ENCODE data around the gene RGMB. TPM values are rescaled to one million over a fixed set of nuclear protein-coding genes. Genes with fewer than 3 reads are reported as not detected.

The RGMB gene
- total and polyA plus RNA-seq, 2 donors (not counting 1 experiment from before 2014, with no cell fraction given), result 81.6 to 185 TPM

GRCh38 chr5:98776066-98776705, 2.7 kb downstream of the RGMB start:
- Histone ChIP-seq H3K36me3 (ENCODE audit: control insufficient read depth, insufficient read depth, low read length) (peaks cover 10% of the 10 kb centered on the region), H3K9ac (ENCODE audit: insufficient read depth, low read length) (no peak overlapping the region)

GRCh38 chr5:98777295-98777694, 3.8 kb downstream of the RGMB start:
- no peak overlapping the region for H3K27ac ChIP-seq (ENCODE audit: insufficient read depth, low read length)

More at GRCh38 chr5:98776066-98776705, 2.7 kb downstream of the RGMB start:
- Histone ChIP-seq H3K4me1 (ENCODE audit: control insufficient read depth, extremely low read depth, insufficient read depth, low read length) (peaks cover 3% of the 10 kb centered on the region), H3K79me2 (ENCODE audit: control insufficient read depth, insufficient read depth, low read length) (peaks cover 94% of the 10 kb centered on the region), H3K27me3 (ENCODE audit: control insufficient read depth, insufficient read depth, low read length) (no peaks in the 10 kb centered on the region), H3K4me3 (replicated peaks in 1 of 4; ENCODE audit: control extremely low read depth in 1 of 4, insufficient read depth in 1 of 4, low read depth in 3 of 4, low read length in 4 of 4) (peak overlapping the region; percentile 47 to 78 (median 64)), H3K4me2 (ENCODE audit: extremely low read depth, insufficient read depth, low read length) (peak overlapping the region; percentile 81), H4K20me1 (ENCODE audit: control insufficient read depth, extremely low read depth, insufficient read depth, low read length) (peaks cover 2% of the 10 kb centered on the region), H3K9me3 (ENCODE audit: control insufficient read depth, insufficient read depth, low read depth, low read length) (no peaks in the 10 kb centered on the region), H2AFZ (ENCODE audit: low read length) (no peak overlapping the region), H3K27ac (ENCODE audit: insufficient read depth, low read length) (no peak overlapping the region)
- DNase-seq (ENCODE audit: low read depth in 2 of 2), result peak; percentile 84 to 96
- no peak for TF ChIP-seq CTCF (conservative IDR thresholded peaks at IDR 0.05 in 1 of 2, IDR thresholded peaks at IDR 0.05 in 1 of 2; ENCODE audit: low read depth in 1 of 2, low read length in 2 of 2)
- no peak for TF ChIP-seq EZH2 (IDR thresholded peaks at IDR 0.05; ENCODE audit: low read length, missing control alignments)

More at GRCh38 chr5:98777295-98777694, 3.8 kb downstream of the RGMB start:
- Histone ChIP-seq H3K36me3 (ENCODE audit: control insufficient read depth, insufficient read depth, low read length) (peaks cover 12% of the 10 kb centered on the region), H3K4me3 (replicated peaks in 1 of 4; ENCODE audit: control extremely low read depth in 1 of 4, insufficient read depth in 1 of 4, low read depth in 3 of 4, low read length in 4 of 4) (peak overlapping the region in 3 of 4 experiments; percentile 17 to 73 (median 25)), H2AFZ (ENCODE audit: low read length) (no peak overlapping the region), H3K27me3 (ENCODE audit: control insufficient read depth, insufficient read depth, low read length) (no peaks in the 10 kb centered on the region), H3K4me1 (ENCODE audit: control insufficient read depth, extremely low read depth, insufficient read depth, low read length) (no peaks in the 10 kb centered on the region), H3K4me2 (ENCODE audit: extremely low read depth, insufficient read depth, low read length) (peak overlapping the region; percentile 21), H3K79me2 (ENCODE audit: control insufficient read depth, insufficient read depth, low read length) (peaks cover 94% of the 10 kb centered on the region), H4K20me1 (ENCODE audit: control insufficient read depth, extremely low read depth, insufficient read depth, low read length) (peaks cover 2% of the 10 kb centered on the region), H3K9me3 (ENCODE audit: control insufficient read depth, insufficient read depth, low read depth, low read length) (no peaks in the 10 kb centered on the region), H3K9ac (ENCODE audit: insufficient read depth, low read length) (no peak overlapping the region)
- DNase-seq (ENCODE audit: low read depth in 2 of 2), result no peak
- TF ChIP-seq CTCF (conservative IDR thresholded peaks at IDR 0.05 in 1 of 2, IDR thresholded peaks at IDR 0.05 in 1 of 2; ENCODE audit: low read depth in 1 of 2, low read length in 2 of 2), result no peak

Data from fibroblast of lung (primary cell).